Liver (tissue), 9 donors: ENCODE measurements around the gene TNK1. TPM values are rescaled to one million over a fixed set of nuclear protein-coding genes. Genes with fewer than 3 reads are reported as not detected.

Experiments used
- DNase-seq: peaks from one replicate; pipeline ENCODE4 v3.0.0-alpha.2; 2017; ENCODE audit warnings: low spot score
- H3K27ac ChIP-seq, 2 donors: one replicate each; pipeline ENCODE4 v1.7.0; 2013; ENCODE audit warnings: inconsistent platforms in 2 of 2, low read length in 2 of 2, control low read depth in 1 of 2, low read depth in 1 of 2, mild to moderate bottlenecking in 1 of 2
- H3K27me3 ChIP-seq, 4 donors: one replicate each; pipeline versions ENCODE4 v1.6.1 to v1.7.0; 2013; ENCODE audit warnings: low read length in 3 of 4, inconsistent platforms in 1 of 4, mild to moderate bottlenecking in 1 of 4, moderate library complexity in 1 of 4; ENCODE audit not compliant: control insufficient read depth in 4 of 4, insufficient read depth in 4 of 4
- H3K36me3 ChIP-seq, 4 donors: one replicate each; pipeline versions ENCODE4 v1.6.1 to v1.7.0; 2013; ENCODE audit warnings: low read length in 3 of 4, mild to moderate bottlenecking in 3 of 4, low read depth in 1 of 4, moderate library complexity in 1 of 4; ENCODE audit not compliant: control insufficient read depth in 4 of 4, insufficient read depth in 3 of 4
- H3K4me1 ChIP-seq, 4 donors: one replicate each; pipeline versions ENCODE4 v1.6.1 to v1.7.0; 2013; ENCODE audit warnings: low read length in 3 of 4, mild to moderate bottlenecking in 3 of 4, moderate library complexity in 1 of 4; ENCODE audit not compliant: control insufficient read depth in 4 of 4, insufficient read depth in 4 of 4
- H3K4me3 ChIP-seq, 3 donors: one replicate each; pipeline versions ENCODE4 v1.6.1 to v1.7.0; 2013; ENCODE audit warnings: low read length in 3 of 3, control low read depth in 1 of 3, low read depth in 1 of 3, mild to moderate bottlenecking in 1 of 3
- H3K9ac ChIP-seq, 2 donors: one replicate each; pipeline ENCODE4 v1.7.0; 2013; ENCODE audit warnings: low read length in 2 of 2, mild to moderate bottlenecking in 2 of 2, moderate library complexity in 2 of 2, control low read depth in 1 of 2, low read depth in 1 of 2
- H3K9me3 ChIP-seq, 4 donors: one replicate each; pipeline versions ENCODE4 v1.6.1 to v1.7.0; 2013; ENCODE audit warnings: low read length in 3 of 4; ENCODE audit not compliant: control insufficient read depth in 4 of 4
- EGR1 ChIP-seq, 2 donors: IDR thresholded peaks; 2 replicates each; pipeline ENCODE4 v1.6.1; 2016 to 2018; ENCODE audit warnings: antibody characterized with exemption in 2 of 2, low read depth in 2 of 2
- FOXA1 ChIP-seq: IDR thresholded peaks from 2 replicates; pipeline ENCODE4 v1.6.1; 2016; ENCODE audit warnings: antibody characterized with exemption
- FOXA2 ChIP-seq: IDR thresholded peaks from 2 replicates; pipeline ENCODE4 v1.6.1; 2016; ENCODE audit warnings: antibody characterized with exemption
- GABPA ChIP-seq, 2 donors: IDR thresholded peaks in 1 of 2; conservative IDR thresholded peaks in 1 of 2; 2 replicates each; pipeline ENCODE4 v1.6.1; 2016; ENCODE audit warnings: antibody characterized with exemption in 2 of 2, mild to moderate bottlenecking in 1 of 2, moderate library complexity in 1 of 2
- HNF4A ChIP-seq, 2 donors: conservative IDR thresholded peaks; 2 replicates each; pipeline ENCODE4 v1.6.1; 2016; ENCODE audit warnings: antibody characterized with exemption in 2 of 2, mild to moderate bottlenecking in 2 of 2
- HNF4G ChIP-seq: IDR thresholded peaks from 2 replicates; pipeline ENCODE4 v1.6.1; 2016; ENCODE audit warnings: antibody characterized with exemption
- JUND ChIP-seq, 2 donors: IDR thresholded peaks; 2 replicates each; pipeline ENCODE4 v1.6.1; 2016; ENCODE audit warnings: antibody characterized with exemption in 2 of 2
- NR2F2 ChIP-seq: IDR thresholded peaks from 2 replicates; pipeline ENCODE4 v1.6.1; 2016; ENCODE audit warnings: antibody characterized with exemption
- RAD21 ChIP-seq, 2 donors: IDR thresholded peaks; 2 replicates each; pipeline ENCODE4 v1.6.1; 2016; ENCODE audit warnings: antibody characterized with exemption in 2 of 2, mild to moderate bottlenecking in 2 of 2
- RXRA ChIP-seq, 2 donors: IDR thresholded peaks; 2 replicates each; pipeline ENCODE4 v1.6.1; 2017 to 2018; ENCODE audit warnings: antibody characterized with exemption in 2 of 2, mild to moderate bottlenecking in 1 of 2
- SP1 ChIP-seq: IDR thresholded peaks from 2 replicates; pipeline ENCODE4 v1.6.1; 2018; ENCODE audit warnings: antibody characterized with exemption, mild to moderate bottlenecking
- TAF1 ChIP-seq: conservative IDR thresholded peaks from 2 replicates; pipeline ENCODE4 v1.6.1; 2016; ENCODE audit warnings: antibody characterized with exemption, mild to moderate bottlenecking
- YY1 ChIP-seq: IDR thresholded peaks from 2 replicates; pipeline ENCODE4 v1.6.1; 2016; ENCODE audit warnings: antibody characterized with exemption, mild to moderate bottlenecking
- WGBS: extraction: QIAGEN DNeasy Blood & Tissue Kit; methylation state at CpG from one replicate; pipeline ENCODE4 v1.1.7; 2013; 5-methylcytosine and 5-hydroxymethylcytosine counted together
- polyA plus RNA-seq, 2 donors: library from polyadenylated mRNA; stranded (reverse) in 1 of 2; unstranded in 1 of 2; fragments of 200-250 nt in 1 of 2; fragments of >200 nt in 1 of 2; fragmentation: Nextera tagmentation in 1 of 2; extraction: Ambion mirVana in 1 of 2; gene quantifications; one replicate each; pipeline versions ENCODE4 v1.2.1 to v1.2.3, GENCODE V29; 2013 to 2015
- total RNA-seq, 2 donors: library from RNA; depleted of rRNA; stranded (reverse); fragments of >200 nt; gene quantifications; one replicate each; pipeline ENCODE4 v1.2.3, GENCODE V29; 2014
- TF ChIP-seq, protein P1 (sequence below): fragments of 150-350 bp; IDR thresholded peaks from 2 replicates; pipeline ENCODE4 v1.5.1; 2017; ENCODE audit warnings: improper control_type of control experiment, low read depth, low read length; ENCODE audit not compliant: missing input control
- TF ChIP-seq, protein P2 (sequence below): IDR thresholded peaks from 2 replicates; pipeline ENCODE4 v1.6.1; 2016; ENCODE audit warnings: antibody characterized with exemption
- TF ChIP-seq, protein P3 (sequence below): IDR thresholded peaks from 2 replicates; pipeline ENCODE4 v1.6.1; 2016; ENCODE audit warnings: antibody characterized with exemption
- TF ChIP-seq, protein P4 (sequence below): IDR thresholded peaks from 2 replicates; pipeline ENCODE4 v1.6.1; 2016; ENCODE audit warnings: antibody characterized with exemption, mild to moderate bottlenecking
- TF ChIP-seq, protein P5 (sequence below): IDR thresholded peaks from 2 replicates; pipeline ENCODE4 v1.6.1; 2016; ENCODE audit warnings: antibody characterized with exemption
- donor health status: healthy.
- donor health status: healthy.
- donor health status: healthy.
- donor health status: healthy.
- donor health status: healthy.

The TNK1 gene
- total and polyA plus RNA-seq, 4 donors = 0.05 to 3.5 (median 2.5) TPM

- H3K4me1 ChIP-seq = peaks cover 6 to 18% (median 12%) of the 10 kb centered on the region in 4 donors
- H3K9ac ChIP-seq = no peak overlapping the region
- no peak overlapping the region for H3K27ac ChIP-seq
- 77% methylated on average over 23 of the region's 23 CpGs for WGBS
- H3K36me3 ChIP-seq = peaks cover 0 to 8% (median 4%) of the 10 kb centered on the region in 4 donors
- peaks cover 0 to 3% (median 0%) of the 10 kb centered on the region in 4 donors for H3K27me3 ChIP-seq
- no peak for TF ChIP-seq FOXA1
- TF ChIP-seq RAD21 (IDR thresholded peaks at IDR 0.05) = no peak
- TF ChIP-seq NR2F2 = no peak
- TF ChIP-seq RXRA (IDR thresholded peaks at IDR 0.05) = no peak
- TF ChIP-seq, protein P1, sequence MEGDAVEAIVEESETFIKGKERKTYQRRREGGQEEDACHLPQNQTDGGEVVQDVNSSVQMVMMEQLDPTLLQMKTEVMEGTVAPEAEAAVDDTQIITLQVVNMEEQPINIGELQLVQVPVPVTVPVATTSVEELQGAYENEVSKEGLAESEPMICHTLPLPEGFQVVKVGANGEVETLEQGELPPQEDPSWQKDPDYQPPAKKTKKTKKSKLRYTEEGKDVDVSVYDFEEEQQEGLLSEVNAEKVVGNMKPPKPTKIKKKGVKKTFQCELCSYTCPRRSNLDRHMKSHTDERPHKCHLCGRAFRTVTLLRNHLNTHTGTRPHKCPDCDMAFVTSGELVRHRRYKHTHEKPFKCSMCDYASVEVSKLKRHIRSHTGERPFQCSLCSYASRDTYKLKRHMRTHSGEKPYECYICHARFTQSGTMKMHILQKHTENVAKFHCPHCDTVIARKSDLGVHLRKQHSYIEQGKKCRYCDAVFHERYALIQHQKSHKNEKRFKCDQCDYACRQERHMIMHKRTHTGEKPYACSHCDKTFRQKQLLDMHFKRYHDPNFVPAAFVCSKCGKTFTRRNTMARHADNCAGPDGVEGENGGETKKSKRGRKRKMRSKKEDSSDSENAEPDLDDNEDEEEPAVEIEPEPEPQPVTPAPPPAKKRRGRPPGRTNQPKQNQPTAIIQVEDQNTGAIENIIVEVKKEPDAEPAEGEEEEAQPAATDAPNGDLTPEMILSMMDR = no peak
- TF ChIP-seq, protein P2, sequence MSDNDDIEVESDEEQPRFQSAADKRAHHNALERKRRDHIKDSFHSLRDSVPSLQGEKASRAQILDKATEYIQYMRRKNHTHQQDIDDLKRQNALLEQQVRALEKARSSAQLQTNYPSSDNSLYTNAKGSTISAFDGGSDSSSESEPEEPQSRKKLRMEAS = no peak
- TF ChIP-seq YY1 = no peak
- no peak for TF ChIP-seq GABPA (IDR thresholded peaks at IDR 0.05 in 1 of 2, conservative IDR thresholded peaks at IDR 0.05 in 1 of 2)
- TF ChIP-seq TAF1 = no peak
- TF ChIP-seq, protein P3, sequence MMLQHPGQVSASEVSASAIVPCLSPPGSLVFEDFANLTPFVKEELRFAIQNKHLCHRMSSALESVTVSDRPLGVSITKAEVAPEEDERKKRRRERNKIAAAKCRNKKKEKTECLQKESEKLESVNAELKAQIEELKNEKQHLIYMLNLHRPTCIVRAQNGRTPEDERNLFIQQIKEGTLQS = no peak
- no peak for TF ChIP-seq HNF4G
- TF ChIP-seq HNF4A (conservative IDR thresholded peaks at IDR 0.05) = no peak
- TF ChIP-seq, protein P4, sequence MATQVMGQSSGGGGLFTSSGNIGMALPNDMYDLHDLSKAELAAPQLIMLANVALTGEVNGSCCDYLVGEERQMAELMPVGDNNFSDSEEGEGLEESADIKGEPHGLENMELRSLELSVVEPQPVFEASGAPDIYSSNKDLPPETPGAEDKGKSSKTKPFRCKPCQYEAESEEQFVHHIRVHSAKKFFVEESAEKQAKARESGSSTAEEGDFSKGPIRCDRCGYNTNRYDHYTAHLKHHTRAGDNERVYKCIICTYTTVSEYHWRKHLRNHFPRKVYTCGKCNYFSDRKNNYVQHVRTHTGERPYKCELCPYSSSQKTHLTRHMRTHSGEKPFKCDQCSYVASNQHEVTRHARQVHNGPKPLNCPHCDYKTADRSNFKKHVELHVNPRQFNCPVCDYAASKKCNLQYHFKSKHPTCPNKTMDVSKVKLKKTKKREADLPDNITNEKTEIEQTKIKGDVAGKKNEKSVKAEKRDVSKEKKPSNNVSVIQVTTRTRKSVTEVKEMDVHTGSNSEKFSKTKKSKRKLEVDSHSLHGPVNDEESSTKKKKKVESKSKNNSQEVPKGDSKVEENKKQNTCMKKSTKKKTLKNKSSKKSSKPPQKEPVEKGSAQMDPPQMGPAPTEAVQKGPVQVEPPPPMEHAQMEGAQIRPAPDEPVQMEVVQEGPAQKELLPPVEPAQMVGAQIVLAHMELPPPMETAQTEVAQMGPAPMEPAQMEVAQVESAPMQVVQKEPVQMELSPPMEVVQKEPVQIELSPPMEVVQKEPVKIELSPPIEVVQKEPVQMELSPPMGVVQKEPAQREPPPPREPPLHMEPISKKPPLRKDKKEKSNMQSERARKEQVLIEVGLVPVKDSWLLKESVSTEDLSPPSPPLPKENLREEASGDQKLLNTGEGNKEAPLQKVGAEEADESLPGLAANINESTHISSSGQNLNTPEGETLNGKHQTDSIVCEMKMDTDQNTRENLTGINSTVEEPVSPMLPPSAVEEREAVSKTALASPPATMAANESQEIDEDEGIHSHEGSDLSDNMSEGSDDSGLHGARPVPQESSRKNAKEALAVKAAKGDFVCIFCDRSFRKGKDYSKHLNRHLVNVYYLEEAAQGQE = no peak
- no peak for TF ChIP-seq JUND (IDR thresholded peaks at IDR 0.05)
- TF ChIP-seq EGR1 (IDR thresholded peaks at IDR 0.05; ENCODE audit: low read depth in 2 of 2) = no peak
- no peak for TF ChIP-seq FOXA2
- TF ChIP-seq SP1 = no peak
- TF ChIP-seq, protein P5, sequence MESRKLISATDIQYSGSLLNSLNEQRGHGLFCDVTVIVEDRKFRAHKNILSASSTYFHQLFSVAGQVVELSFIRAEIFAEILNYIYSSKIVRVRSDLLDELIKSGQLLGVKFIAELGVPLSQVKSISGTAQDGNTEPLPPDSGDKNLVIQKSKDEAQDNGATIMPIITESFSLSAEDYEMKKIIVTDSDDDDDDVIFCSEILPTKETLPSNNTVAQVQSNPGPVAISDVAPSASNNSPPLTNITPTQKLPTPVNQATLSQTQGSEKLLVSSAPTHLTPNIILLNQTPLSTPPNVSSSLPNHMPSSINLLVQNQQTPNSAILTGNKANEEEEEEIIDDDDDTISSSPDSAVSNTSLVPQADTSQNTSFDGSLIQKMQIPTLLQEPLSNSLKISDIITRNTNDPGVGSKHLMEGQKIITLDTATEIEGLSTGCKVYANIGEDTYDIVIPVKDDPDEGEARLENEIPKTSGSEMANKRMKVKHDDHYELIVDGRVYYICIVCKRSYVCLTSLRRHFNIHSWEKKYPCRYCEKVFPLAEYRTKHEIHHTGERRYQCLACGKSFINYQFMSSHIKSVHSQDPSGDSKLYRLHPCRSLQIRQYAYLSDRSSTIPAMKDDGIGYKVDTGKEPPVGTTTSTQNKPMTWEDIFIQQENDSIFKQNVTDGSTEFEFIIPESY = no peak
- no peak overlapping the region for H3K4me3 ChIP-seq
- no peak for DNase-seq
- no peaks in the 10 kb centered on the region for H3K9me3 ChIP-seq
Observed at GRCh38 chr17:7384489-7385081, 3.7 kb downstream of the TNK1 start.
